GM13976 (cell line): ENCODE data around the gene GPC5.

Experiments
- DNase-seq: peaks from one replicate; pipeline ENCODE4 v3.0.0; 2012; ENCODE audit warnings: low spot score
- CTCF ChIP-seq: IDR thresholded peaks from 2 replicates; pipeline ENCODE4 v1.5.1; 2012; ENCODE audit warnings: borderline replicate concordance, mild to moderate bottlenecking; ENCODE audit not compliant: insufficient read depth; ENCODE audit errors: extremely low read depth, missing control alignments, control extremely low read depth
- in situ Hi-C: fragments of 300-500 bp; cut with MboI; formaldehyde crosslinking; loops from one replicate; pipeline ENCODE4 v1.12.0; 2022; ENCODE audit warnings: low sequenced_read_pairs, mixed read lengths, inconsistent platforms; ENCODE audit not compliant: unreplicated experiment

GPC5 gene

GRCh38 chr13:92802776-92803175 is 1404.4 kb downstream of the GPC5 start:
- in situ Hi-C loops: no loop called here
- no peak for DNase-seq
- no peak for TF ChIP-seq CTCF

GRCh38 chr13:92804346-92804745 is 1405.9 kb downstream of the GPC5 start:
- no peak for DNase-seq
- in situ Hi-C loops: no loop called here
- TF ChIP-seq CTCF: no peak

- no peak for TF ChIP-seq CTCF
- in situ Hi-C loops: no loop called here
- DNase-seq: no peak
These were observed 1406.5 kb downstream of the GPC5 start for GRCh38 chr13:92804926-92805325.

GRCh38 chr13:92805766-92806165 is 1407.3 kb downstream of the GPC5 start:
- TF ChIP-seq CTCF: no peak
- no peak for DNase-seq
- in situ Hi-C loops: no loop called here

- in situ Hi-C loops: no loop called here
- DNase-seq: no peak
These were observed 1407.8 kb downstream of the GPC5 start for GRCh38 chr13:92806215-92806614.

GRCh38 chr13:92807353-92807752 is 1408.9 kb downstream of the GPC5 start:
- no peak for TF ChIP-seq CTCF
- DNase-seq: no peak
- in situ Hi-C loops: no loop called here

More at GRCh38 chr13:92806215-92806614, 1407.8 kb downstream of the GPC5 start:
- no peak for TF ChIP-seq CTCF

GRCh38 chr13:92807966-92808365 is 1409.5 kb downstream of the GPC5 start:
- no peak for DNase-seq
- no peak for TF ChIP-seq CTCF
- in situ Hi-C loops: no loop called here
